Upper lobe of left lung (tissue), 6 donors: ENCODE results near the gene STMP1. TPM values are rescaled to one million over a fixed set of nuclear protein-coding genes. Genes with fewer than 3 reads are reported as not detected.
A peak's percentile ranks its signal among the peaks of the same experiment; 100 is the strongest.

Source experiments
- ATAC-seq, 2 donors: fragments of 200-7000 bp; cut with Tn5 transposase; one replicate each; pipeline ENCODE4 v1.9.1; 2022; ENCODE audit warnings: mild to moderate bottlenecking in 2 of 2, moderate library complexity in 2 of 2; ENCODE audit not compliant: low FRiP score in 2 of 2
- DNase-seq, 2 donors: peaks; one replicate each; pipeline ENCODE4 v3.0.0-alpha.2; 2019 to 2020
- H3K27ac ChIP-seq, 4 donors: fragments of 200-600 bp; sonication (generic); one replicate each; pipeline ENCODE4 v1.5.1; 2016 to 2019
- H3K27me3 ChIP-seq, 4 donors: fragments of 200-600 bp; sonication (generic); one replicate each; pipeline ENCODE4 v1.5.1; 2017 to 2019
- H3K36me3 ChIP-seq, 4 donors: fragments of 200-600 bp; sonication (generic); one replicate each; pipeline ENCODE4 v1.5.1; 2016 to 2019
- H3K4me1 ChIP-seq, 4 donors: fragments of 200-600 bp; sonication (generic); one replicate each; pipeline ENCODE4 v1.5.1; 2018 to 2019
- H3K4me3 ChIP-seq, 4 donors: fragments of 200-600 bp; sonication (generic); one replicate each; pipeline ENCODE4 v1.5.1; 2017 to 2019; ENCODE audit warnings: mild to moderate bottlenecking in 2 of 4, moderate library complexity in 1 of 4
- H3K9me3 ChIP-seq, 4 donors: fragments of 200-600 bp; sonication (generic); one replicate each; pipeline ENCODE4 v1.5.1; 2018 to 2019
- CTCF ChIP-seq, 6 experiments: fragments of 450-650 bp in 4 of 6; fragments of 200-600 bp in 2 of 6; sonication (generic) in 2 of 6; IDR thresholded peaks; one replicate each; pipeline ENCODE4 v1.5.1; 2016 to 2019; ENCODE audit warnings: antibody characterized with exemption in 6 of 6
- EP300 ChIP-seq, 4 donors: sonication (generic); formaldehyde crosslinking; IDR thresholded peaks; one replicate each; pipeline ENCODE4 v1.5.1; 2017; ENCODE audit warnings: antibody characterized with exemption in 4 of 4, control low read depth in 2 of 4
- POLR2A ChIP-seq, 4 donors: fragments of 450-650 bp; IDR thresholded peaks; one replicate each; pipeline ENCODE4 v1.5.1; 2016 to 2017; ENCODE audit warnings: antibody characterized with exemption in 4 of 4, mild to moderate bottlenecking in 2 of 4
- POLR2AphosphoS5 ChIP-seq, 2 donors: sonication (generic); formaldehyde crosslinking; IDR thresholded peaks; one replicate each; pipeline ENCODE4 v1.5.1; 2017; ENCODE audit warnings: antibody characterized with exemption in 2 of 2
- WGBS, 2 donors: methylation state at CpG; one replicate each; pipeline ENCODE4 v1.1.5; 2017 to 2018; 5-methylcytosine and 5-hydroxymethylcytosine counted together
- total RNA-seq, 6 donors: library from RNA; depleted of rRNA in 4 of 6; stranded (reverse); fragments of >200 nt in 4 of 6; gene quantifications; one replicate each; pipeline versions ENCODE4 v1.1.0 to v1.2.1, GENCODE V29; 2016 to 2021
- donor health status: DM: no; HTN: no; CAD: no; lungs with moderate emphysema.
- donor health status: DM: no; HTN: yes; CAD: no; lungs with severe emphysema.

Gene STMP1
- total RNA-seq, 6 donors from 2014 or later: 7.5 to 23.8 (median 20.4) TPM

GRCh38 chr7:135644729-135645128 is 17.6 kb upstream of the STMP1 start:
- no peaks in the 10 kb centered on the region for H3K27me3 ChIP-seq
- no peak for TF ChIP-seq CTCF (IDR thresholded peaks at IDR 0.05)
- TF ChIP-seq POLR2A (IDR thresholded peaks at IDR 0.05): no peak
- no peak for TF ChIP-seq POLR2AphosphoS5 (IDR thresholded peaks at IDR 0.05)
- TF ChIP-seq EP300 (IDR thresholded peaks at IDR 0.05): no peak
- peaks cover 0 to 3% (median 0%) of the 10 kb centered on the region in 4 donors for H3K4me1 ChIP-seq
- DNase-seq (no peak), ATAC-seq (no peak)
- H3K4me3 ChIP-seq: no peak overlapping the region
- H3K27ac ChIP-seq: no peak overlapping the region
- 82 to 84% methylated on average over 3 of the region's 3 CpGs for WGBS, 2 donors
- no peaks in the 10 kb centered on the region for H3K9me3 ChIP-seq
- H3K36me3 ChIP-seq: peaks cover 0 to 62% (median 11%) of the 10 kb centered on the region in 4 donors

- Histone ChIP-seq H3K27ac (peak overlapping the region in 2 of 4 donors; percentile 18 to 48), H3K4me3 (peak overlapping the region in 1 of 4 donors; percentile 3), H3K36me3 (peaks cover 0 to 56% (median 8%) of the 10 kb centered on the region in 4 donors), H3K9me3 (no peaks in the 10 kb centered on the region), H3K27me3 (no peaks in the 10 kb centered on the region), H3K4me1 (peaks cover 0 to 3% (median 0%) of the 10 kb centered on the region in 4 donors)
- ATAC-seq: peak in 1 of 2 donors; percentile 81
- TF ChIP-seq CTCF (IDR thresholded peaks at IDR 0.05) (peak; percentile 40 to 72 (median 65)), POLR2AphosphoS5 (IDR thresholded peaks at IDR 0.05) (no peak), POLR2A (IDR thresholded peaks at IDR 0.05) (no peak)
- DNase-seq: no peak
- WGBS, 2 donors: 33 to 39% methylated on average over 6 of the region's 6 CpGs
Measured at GRCh38 chr7:135645296-135645904, 16.9 kb upstream of the STMP1 start.

- H3K27ac ChIP-seq: no peak overlapping the region
- ATAC-seq (no peak), DNase-seq (no peak)
- TF ChIP-seq CTCF (IDR thresholded peaks at IDR 0.05) (no peak), POLR2A (IDR thresholded peaks at IDR 0.05) (no peak), POLR2AphosphoS5 (IDR thresholded peaks at IDR 0.05) (no peak), EP300 (IDR thresholded peaks at IDR 0.05) (no peak)
- no peaks in the 10 kb centered on the region for H3K9me3 ChIP-seq
- no peaks in the 10 kb centered on the region for H3K27me3 ChIP-seq
- H3K4me3 ChIP-seq: no peak overlapping the region
- peaks cover 0 to 3% (median 1%) of the 10 kb centered on the region in 4 donors for H3K4me1 ChIP-seq
- H3K36me3 ChIP-seq: peaks cover 0 to 36% (median 4%) of the 10 kb centered on the region in 4 donors
- WGBS, 2 donors: 62 to 74% methylated on average over 1 of the region's 1 CpG
Measured at GRCh38 chr7:135647755-135648154, 14.6 kb upstream of the STMP1 start.

GRCh38 chr7:135648235-135648634 is 14.1 kb upstream of the STMP1 start:
- 76 to 85% methylated on average over 7 of the region's 7 CpGs for WGBS, 2 donors
- H3K27me3 ChIP-seq: no peaks in the 10 kb centered on the region
- H3K27ac ChIP-seq: no peak overlapping the region
- H3K4me1 ChIP-seq: peaks cover 0 to 3% (median 1%) of the 10 kb centered on the region in 4 donors
- no peaks in the 10 kb centered on the region for H3K9me3 ChIP-seq
- DNase-seq (no peak), ATAC-seq (no peak)
- H3K36me3 ChIP-seq: peaks cover 0 to 31% (median 4%) of the 10 kb centered on the region in 4 donors
- no peak overlapping the region for H3K4me3 ChIP-seq
- no peak for TF ChIP-seq POLR2A (IDR thresholded peaks at IDR 0.05)
- no peak for TF ChIP-seq EP300 (IDR thresholded peaks at IDR 0.05)
- no peak for TF ChIP-seq POLR2AphosphoS5 (IDR thresholded peaks at IDR 0.05)
- no peak for TF ChIP-seq CTCF (IDR thresholded peaks at IDR 0.05)
